PFSK-1 (cell line): Measurements from ENCODE around the gene CATSPERE.

ENCODE experiments used
- FOXP2 ChIP-seq: optimal IDR thresholded peaks from 2 replicates; pipeline ENCODE3; 2011; ENCODE audit warnings: borderline replicate concordance, control low read depth, inconsistent platforms; ENCODE audit not compliant: insufficient read depth; ENCODE audit errors: extremely low read length, extremely low read depth
- POLR2AphosphoS5 ChIP-seq: IDR thresholded peaks from 2 replicates; pipeline ENCODE4 v1.6.1; 2012; ENCODE audit warnings: low read depth, mild to moderate bottlenecking, control low read depth, low read length, moderate library complexity
- SIN3A ChIP-seq: IDR thresholded peaks from 2 replicates; pipeline ENCODE4 v1.6.1; 2012; ENCODE audit warnings: mild to moderate bottlenecking, low read length, moderate library complexity, borderline replicate concordance; ENCODE audit not compliant: insufficient read depth
- TAF1 ChIP-seq: IDR thresholded peaks from 2 replicates; pipeline ENCODE4 v1.6.1; 2012; ENCODE audit warnings: low read length, control low read depth, borderline replicate concordance; ENCODE audit not compliant: insufficient read depth
- TF ChIP-seq, protein P1 (sequence below), 2 experiments: IDR thresholded peaks; 2 replicates each; pipeline versions ENCODE4 v1.6.1 to v1.8.0; 2011 to 2012; ENCODE audit warnings: low read depth in 2 of 2, low read length in 2 of 2, control low read depth in 1 of 2, inconsistent platforms in 1 of 2, mild to moderate bottlenecking in 1 of 2, moderate library complexity in 1 of 2; ENCODE audit not compliant: insufficient read depth in 1 of 2

CATSPERE gene

DNA sequence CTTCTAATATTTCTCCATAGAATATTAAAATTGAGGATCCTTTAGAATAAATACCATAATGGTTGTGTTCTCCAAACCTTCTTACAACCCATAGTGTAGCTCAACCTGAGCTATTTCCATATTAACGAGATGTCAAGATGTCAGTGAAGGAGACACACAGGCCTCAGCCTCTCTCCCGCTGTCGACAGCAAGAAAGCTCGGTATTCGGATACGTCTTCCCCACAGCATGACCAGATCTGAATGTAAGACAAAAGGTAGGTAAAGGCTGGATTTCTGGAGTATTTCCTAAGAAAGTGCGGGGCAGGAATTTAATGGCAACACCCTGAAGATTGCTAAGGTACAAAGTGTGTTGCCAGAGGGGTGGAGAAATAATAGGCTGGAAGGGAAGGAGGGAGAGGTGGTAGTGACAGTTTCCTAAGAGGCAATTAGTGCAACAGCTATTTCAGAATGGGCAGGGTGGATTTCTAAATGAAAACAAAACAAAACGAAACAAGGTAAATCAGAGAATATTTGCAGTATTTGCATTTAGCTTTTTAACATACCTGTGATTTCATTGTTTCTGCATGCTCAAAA is 11.1 kb upstream of the CATSPERE start:
- TF ChIP-seq TAF1, result no peak
- TF ChIP-seq, protein P1, sequence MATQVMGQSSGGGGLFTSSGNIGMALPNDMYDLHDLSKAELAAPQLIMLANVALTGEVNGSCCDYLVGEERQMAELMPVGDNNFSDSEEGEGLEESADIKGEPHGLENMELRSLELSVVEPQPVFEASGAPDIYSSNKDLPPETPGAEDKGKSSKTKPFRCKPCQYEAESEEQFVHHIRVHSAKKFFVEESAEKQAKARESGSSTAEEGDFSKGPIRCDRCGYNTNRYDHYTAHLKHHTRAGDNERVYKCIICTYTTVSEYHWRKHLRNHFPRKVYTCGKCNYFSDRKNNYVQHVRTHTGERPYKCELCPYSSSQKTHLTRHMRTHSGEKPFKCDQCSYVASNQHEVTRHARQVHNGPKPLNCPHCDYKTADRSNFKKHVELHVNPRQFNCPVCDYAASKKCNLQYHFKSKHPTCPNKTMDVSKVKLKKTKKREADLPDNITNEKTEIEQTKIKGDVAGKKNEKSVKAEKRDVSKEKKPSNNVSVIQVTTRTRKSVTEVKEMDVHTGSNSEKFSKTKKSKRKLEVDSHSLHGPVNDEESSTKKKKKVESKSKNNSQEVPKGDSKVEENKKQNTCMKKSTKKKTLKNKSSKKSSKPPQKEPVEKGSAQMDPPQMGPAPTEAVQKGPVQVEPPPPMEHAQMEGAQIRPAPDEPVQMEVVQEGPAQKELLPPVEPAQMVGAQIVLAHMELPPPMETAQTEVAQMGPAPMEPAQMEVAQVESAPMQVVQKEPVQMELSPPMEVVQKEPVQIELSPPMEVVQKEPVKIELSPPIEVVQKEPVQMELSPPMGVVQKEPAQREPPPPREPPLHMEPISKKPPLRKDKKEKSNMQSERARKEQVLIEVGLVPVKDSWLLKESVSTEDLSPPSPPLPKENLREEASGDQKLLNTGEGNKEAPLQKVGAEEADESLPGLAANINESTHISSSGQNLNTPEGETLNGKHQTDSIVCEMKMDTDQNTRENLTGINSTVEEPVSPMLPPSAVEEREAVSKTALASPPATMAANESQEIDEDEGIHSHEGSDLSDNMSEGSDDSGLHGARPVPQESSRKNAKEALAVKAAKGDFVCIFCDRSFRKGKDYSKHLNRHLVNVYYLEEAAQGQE (IDR thresholded peaks at IDR 0.05; ENCODE audit: insufficient read depth in 1 of 2, low read depth in 2 of 2, low read length in 2 of 2), result no peak
- TF ChIP-seq POLR2AphosphoS5, result no peak
- no peak for TF ChIP-seq SIN3A
- TF ChIP-seq FOXP2, result no peak

DNA sequence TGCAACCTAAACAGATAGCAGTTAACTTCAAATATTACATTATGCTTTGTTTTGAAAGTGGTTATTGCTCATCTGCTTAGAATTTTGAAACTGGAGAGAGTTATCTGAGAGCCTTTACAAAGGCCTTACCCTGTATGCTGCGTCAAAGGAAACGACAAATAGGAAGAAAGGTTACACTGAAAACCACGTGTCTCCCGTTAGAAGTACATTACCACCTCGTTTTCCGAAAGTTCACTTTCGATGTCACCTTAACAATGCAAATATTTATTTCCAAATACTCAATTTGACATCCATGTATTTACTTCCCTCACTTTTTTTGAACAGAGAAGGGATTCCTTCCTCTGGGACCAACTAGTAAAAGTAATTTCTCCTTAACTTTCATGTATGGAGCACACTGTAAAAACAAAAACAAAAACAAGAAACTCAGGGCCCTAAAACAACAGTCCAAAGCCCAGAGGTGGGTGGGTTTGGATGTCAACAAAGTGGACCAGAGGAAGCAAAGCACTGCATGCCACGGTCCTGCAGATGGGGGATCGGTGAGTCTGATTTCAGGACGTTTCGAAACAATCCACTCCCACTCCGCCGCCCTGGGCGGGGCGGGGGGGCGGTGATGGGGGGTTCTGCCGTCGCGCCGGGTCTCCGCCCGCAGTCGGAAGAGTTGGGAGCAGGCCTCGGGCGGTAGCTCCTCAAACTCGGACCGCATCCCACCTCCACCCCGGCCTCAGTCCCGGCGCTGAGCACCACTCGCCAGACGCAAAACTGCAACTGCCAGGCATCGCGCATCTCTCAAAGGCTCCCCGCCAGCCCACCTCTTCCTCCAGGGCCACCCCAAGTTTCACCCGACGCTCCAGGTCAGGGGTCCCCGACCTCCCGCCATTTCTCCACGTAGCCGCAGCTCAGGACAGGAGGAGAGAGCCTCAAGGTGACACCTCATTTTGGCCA is 10.2 kb upstream of the CATSPERE start:
- peak; percentile 75; the same call in 1 of the 2 replicates for TF ChIP-seq SIN3A
- TF ChIP-seq, protein P1 (IDR thresholded peaks at IDR 0.05; ENCODE audit: insufficient read depth in 1 of 2, low read depth in 2 of 2, low read length in 2 of 2), result no peak

DNA sequence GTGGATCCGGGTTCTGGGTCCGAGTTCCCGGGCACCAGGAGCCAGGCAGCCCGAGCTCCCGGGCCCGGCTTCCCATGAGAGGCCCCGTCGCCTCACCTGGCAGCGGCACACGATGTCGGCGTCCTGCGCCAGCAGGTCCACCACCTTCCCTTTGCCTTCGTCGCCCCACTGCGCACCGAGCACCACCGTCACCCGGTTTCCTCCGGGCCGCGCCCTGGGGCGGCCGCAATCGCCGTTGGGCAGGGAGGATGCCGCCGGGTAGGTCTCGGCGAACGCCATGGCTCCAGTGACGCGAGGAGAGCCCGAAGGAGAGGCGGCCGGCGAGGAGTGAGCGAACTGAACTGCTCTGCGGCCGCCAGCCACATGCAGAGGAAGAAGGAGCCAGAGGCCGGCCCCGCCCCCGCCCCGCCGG is 9.5 kb upstream of the CATSPERE start, which contains the start of gene ADSS2:
Gene ADSS2 (minus strand): TSS at position 371 of the 412 bp plus-strand sequence. CDS start 92 bp downstream, at position 279.
- TF ChIP-seq TAF1, result peak; percentile 70
- TF ChIP-seq SIN3A, result no peak; the same call in 1 of the 2 replicates
- peak; percentile 71 for TF ChIP-seq POLR2AphosphoS5
- TF ChIP-seq, protein P1 (IDR thresholded peaks at IDR 0.05; ENCODE audit: insufficient read depth in 1 of 2, low read depth in 2 of 2, low read length in 2 of 2), result peak in 1 of 2 experiments; percentile 52; a peak in 1 of 4 replicates
- no peak for TF ChIP-seq FOXP2

DNA sequence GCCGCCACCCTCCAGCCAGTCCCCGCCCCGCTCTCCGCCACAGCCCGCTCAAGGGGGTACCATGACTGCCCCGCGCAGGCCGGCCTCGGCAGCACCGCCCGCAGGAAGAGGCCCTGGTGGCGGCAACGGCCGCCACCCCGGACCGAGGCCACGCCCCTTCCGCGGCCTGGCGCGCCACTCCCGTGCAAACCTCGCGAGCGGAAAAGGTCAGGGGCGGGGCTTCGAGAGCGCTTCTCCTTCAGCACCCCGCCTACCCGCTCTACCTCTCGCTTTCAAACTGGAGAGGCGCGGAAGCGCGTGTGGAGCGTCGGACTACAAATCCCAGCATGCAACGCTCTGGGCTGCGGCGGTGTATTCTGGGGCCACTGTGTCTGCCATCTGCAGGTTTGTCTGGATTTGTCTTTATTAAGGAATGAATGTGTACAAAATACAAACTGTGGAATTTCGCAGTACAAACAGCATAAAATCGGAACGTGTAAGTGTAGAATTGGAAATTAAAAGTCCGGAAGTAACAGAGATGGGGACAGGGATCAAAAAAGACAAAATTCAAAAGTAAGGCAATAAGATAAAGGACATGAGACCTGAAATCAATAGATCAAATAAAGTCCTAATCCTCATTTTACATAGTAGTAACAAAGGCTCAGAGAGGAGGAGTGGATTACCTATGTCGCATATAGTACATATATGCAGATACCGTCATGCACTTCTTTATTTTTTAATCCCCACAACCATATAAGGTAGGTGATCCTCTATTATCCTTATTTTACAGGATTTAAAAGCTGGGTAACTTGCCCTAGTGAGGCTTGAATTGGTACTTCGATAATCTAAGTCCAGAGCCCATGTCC is 8.9 kb upstream of the CATSPERE start:
- TF ChIP-seq TAF1 (no peak; the same call in 1 of the 2 replicates), FOXP2 (peak; percentile 75), POLR2AphosphoS5 (peak; percentile 64; the same call in 1 of the 2 replicates), SIN3A (no peak)
- TF ChIP-seq, protein P1 (IDR thresholded peaks at IDR 0.05; ENCODE audit: insufficient read depth in 1 of 2, low read depth in 2 of 2, low read length in 2 of 2), result no peak
